HCT116 (cell line): ENCODE measurements around the gene VSIG4. TPM values are rescaled to one million over a fixed set of nuclear protein-coding genes. Genes with fewer than 3 reads are reported as not detected.

Source experiments
- ATAC-seq: fragments of 200-7000 bp; cut with Tn5 transposase; 2 replicates; pipeline ENCODE4 v1.9.1; 2020; ENCODE audit warnings: mild to moderate bottlenecking, moderate library complexity
- BruUV-seq: library from RNA; stranded (reverse); fragments of 400-500 nt; replicated peaks from 2 replicates; lab custom pipeline; 2021; lab: Mats Ljungman, UMichigan
- CTCF ChIA-PET: fragments of 300-600 bp; sonication (Branson Sonifier 250); formaldehyde crosslinking; loops from one replicate; lab custom pipeline; 2021; ENCODE audit warnings: antibody characterized with exemption; lab: Charles Lee
- POLR2A ChIA-PET: fragments of 300-600, 350-600 bp; sonication (Branson Sonifier 250); formaldehyde crosslinking; loops from one replicate; lab custom pipeline; 2021; ENCODE audit warnings: antibody characterized with exemption; lab: Charles Lee
- RAD21 ChIA-PET, 2 experiments: fragments of 300-600 bp; sonication (Branson Sonifier 250); formaldehyde crosslinking; loops; one replicate each; lab custom pipeline; 2023; ENCODE audit warnings: low total read pairs in 2 of 2; ENCODE audit not compliant: uncharacterized antibody in 2 of 2, unreplicated experiment in 2 of 2, low non-redundant PET in 1 of 2; lab: Charles Lee
- DNase-seq: peaks from one replicate; pipeline ENCODE4 v3.0.0-alpha.2; 2010; ENCODE audit warnings: low read depth, low spot score
- H2AFZ ChIP-seq: fragments of 200-600 bp; shearing (Covaris generic), sonication (generic); 2 replicates; pipeline ENCODE4 v1.6.1; 2017; ENCODE audit warnings: low read depth, mixed run types, mixed read lengths, antibody characterized with exemption, low read length; ENCODE audit not compliant: poor library complexity, severe bottlenecking
- H3K27ac ChIP-seq: 2 replicates; pipeline ENCODE4 v1.5.1; 2012; ENCODE audit warnings: low read depth, low read length
- H3K27me3 ChIP-seq: fragments of 200-600 bp; sonication (generic); 2 replicates; pipeline ENCODE4 v1.6.1; 2016; ENCODE audit warnings: mixed run types, low read length, mixed read lengths; ENCODE audit not compliant: insufficient read depth
- H3K36me3 ChIP-seq, 2 experiments: fragments of 200-500 bp in 1 of 2; fragments of 200-600 bp in 1 of 2; sonication (Bioruptor generic) in 1 of 2; sonication (generic) in 1 of 2; 2 replicates each; pipeline versions ENCODE4 v1.5.1 to v1.6.1; 2014 to 2016; ENCODE audit warnings: low read length in 2 of 2, inconsistent platforms in 1 of 2, mixed read lengths in 1 of 2, mixed run types in 1 of 2; ENCODE audit not compliant: insufficient read depth in 2 of 2, control insufficient read depth in 1 of 2
- H3K4me1 ChIP-seq, 2 experiments: fragments of 200-600 bp in 1 of 2; sonication (generic) in 1 of 2; 2 replicates each; pipeline versions ENCODE4 v1.5.1 to v1.6.1; 2012 to 2017; ENCODE audit warnings: low read length in 2 of 2, inconsistent platforms in 1 of 2, mild to moderate bottlenecking in 1 of 2, mixed read lengths in 1 of 2, mixed run types in 1 of 2, moderate library complexity in 1 of 2; ENCODE audit not compliant: insufficient read depth in 2 of 2, control insufficient read depth in 1 of 2
- H3K4me2 ChIP-seq: fragments of 200-600 bp; sonication (generic); 2 replicates; pipeline ENCODE4 v1.6.1; 2017; ENCODE audit warnings: mixed run types, low read length, mixed read lengths
- H3K4me3 ChIP-seq, 2 experiments: fragments of 200-600 bp in 1 of 2; sonication (generic) in 1 of 2; replicated peaks in 1 of 2; 2 replicates each; pipeline ENCODE4 v1.5.1; 2011 to 2016; ENCODE audit warnings: low read length in 2 of 2, control low read depth in 1 of 2, low read depth in 1 of 2, mild to moderate bottlenecking in 1 of 2, mixed read lengths in 1 of 2, mixed run types in 1 of 2
- H3K79me2 ChIP-seq: fragments of 200-600 bp; sonication (generic); 2 replicates; pipeline ENCODE4 v1.6.1; 2017; ENCODE audit warnings: mild to moderate bottlenecking, mixed run types, low read length, moderate library complexity, mixed read lengths; ENCODE audit not compliant: insufficient read depth
- H3K9ac ChIP-seq: fragments of 200-600 bp; sonication (generic); 2 replicates; pipeline ENCODE4 v1.6.1; 2016; ENCODE audit warnings: low read length, mixed read lengths
- H3K9me2 ChIP-seq: fragments of 200-600 bp; sonication (generic), shearing (Covaris generic); 2 replicates; pipeline ENCODE4 v1.6.1; 2017; ENCODE audit warnings: mixed run types, mild to moderate bottlenecking, moderate library complexity; ENCODE audit not compliant: insufficient read depth
- H3K9me3 ChIP-seq, 2 experiments: fragments of 200-500 bp in 1 of 2; fragments of 200-600 bp in 1 of 2; sonication (Bioruptor generic) in 1 of 2; sonication (generic) in 1 of 2; 2 replicates each; pipeline ENCODE4 v1.6.1; 2014 to 2017; ENCODE audit warnings: low read length in 2 of 2, mixed read lengths in 2 of 2, inconsistent platforms in 1 of 2, low read depth in 1 of 2, mild to moderate bottlenecking in 1 of 2, mixed run types in 1 of 2, moderate library complexity in 1 of 2; ENCODE audit not compliant: control insufficient read depth in 1 of 2, insufficient read depth in 1 of 2
- H4K20me1 ChIP-seq: fragments of 200-600 bp; sonication (generic), shearing (Covaris generic); 2 replicates; pipeline ENCODE4 v1.6.1; 2017; ENCODE audit warnings: mixed run types, mild to moderate bottlenecking, moderate library complexity; ENCODE audit not compliant: insufficient read depth
- ATF3 ChIP-seq: IDR thresholded peaks from 2 replicates; pipeline ENCODE4 v1.6.1; 2012
- CBX3 ChIP-seq: IDR thresholded peaks from 2 replicates; pipeline ENCODE4 v1.6.1; 2012; ENCODE audit warnings: low read depth
- EGR1 ChIP-seq: IDR thresholded peaks from 2 replicates; pipeline ENCODE4 v1.6.1; 2012; ENCODE audit warnings: low read depth
- EZH2 ChIP-seq: fragments of 200-600 bp; sonication (generic); IDR thresholded peaks from 2 replicates; pipeline ENCODE4 v1.6.1; 2017; ENCODE audit warnings: antibody characterized with exemption, mixed run types
- JUND ChIP-seq: IDR thresholded peaks from 2 replicates; pipeline ENCODE4 v1.6.1; 2012
- MAX ChIP-seq: IDR thresholded peaks from 2 replicates; pipeline ENCODE4 v1.6.1; 2012
- SIN3A ChIP-seq: IDR thresholded peaks from 2 replicates; pipeline ENCODE4 v1.6.1; 2012; ENCODE audit warnings: low read depth
- SP1 ChIP-seq: IDR thresholded peaks from 2 replicates; pipeline ENCODE4 v1.6.1; 2012; ENCODE audit warnings: low read depth
- intact Hi-C: fragments of 100-400 bp; cut with micrococcal nuclease; formaldehyde crosslinking; loops from 2 replicates; pipeline ENCODE4 v1.10.0; 2022
- total RNA-seq: library from RNA; stranded (reverse); gene quantifications from one replicate; pipeline ENCODE4 v1.2.1, GENCODE V29; 2021; ENCODE audit not compliant: unreplicated experiment

VSIG4 gene
- total RNA-seq, 1 experiment from 2014 or later: 0.59 TPM

DNA sequence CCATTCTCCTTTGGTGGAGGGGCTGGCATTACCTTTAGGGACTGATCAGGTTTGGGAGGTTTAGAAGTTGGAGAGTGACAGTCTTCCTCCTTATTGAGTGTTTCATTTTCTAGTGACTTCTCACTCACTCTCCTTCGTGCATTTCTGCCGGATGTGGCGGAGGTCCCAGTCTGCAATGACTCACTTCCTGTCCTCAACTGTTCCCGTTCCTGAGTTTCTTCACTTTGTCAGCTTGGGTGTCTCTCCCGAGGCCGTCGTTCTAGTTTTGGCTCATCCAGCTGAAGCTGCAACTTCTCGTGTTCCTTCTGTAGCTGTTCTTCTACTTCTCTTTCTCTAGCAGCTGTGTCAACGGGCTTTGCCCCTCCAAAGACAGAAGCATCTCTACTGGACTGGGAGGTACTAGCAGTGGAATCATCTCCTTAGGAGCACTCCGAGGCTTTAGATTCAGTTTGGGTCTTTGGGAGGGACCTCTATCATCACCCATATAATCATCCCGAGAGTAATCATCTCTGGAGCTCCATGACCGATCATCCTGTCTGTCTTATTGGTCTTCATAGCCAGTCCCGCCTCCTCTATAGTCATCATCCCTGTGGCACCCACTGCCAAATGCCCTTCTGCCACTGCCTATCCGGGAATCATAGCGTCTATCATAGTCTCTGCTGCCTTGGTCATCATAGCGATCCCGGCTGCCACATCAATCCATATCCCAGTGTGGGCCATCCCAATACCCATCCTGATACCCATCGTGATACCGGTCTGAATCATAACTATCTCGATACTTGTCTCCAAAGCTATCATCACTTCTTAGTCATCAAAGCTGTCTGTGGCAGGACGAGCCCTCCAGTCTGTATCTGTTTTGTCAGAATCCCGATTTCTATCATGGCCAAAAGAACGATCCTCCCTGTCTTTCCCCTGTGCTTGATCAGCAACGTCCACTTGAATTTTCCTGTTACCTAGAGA is 35.3 kb upstream of the VSIG4 start:
- H3K9me3 ChIP-seq: no peaks in the 10 kb centered on the region
- H3K9me2 ChIP-seq: no peaks in the 10 kb centered on the region
- ATAC-seq (no peak), DNase-seq (no peak)
- H3K27ac ChIP-seq: no peak overlapping the region
- H3K36me3 ChIP-seq: no peaks in the 10 kb centered on the region
- ChIA-PET POLR2A (no interaction called here), RAD21 (no interaction called here), CTCF (no interaction called here)
- no peak overlapping the region for H3K4me3 ChIP-seq
- H3K4me2 ChIP-seq: no peak overlapping the region
- no TSS peak for BruUV-seq
- H3K4me1 ChIP-seq: no peaks in the 10 kb centered on the region
- no peak overlapping the region for H3K9ac ChIP-seq
- TF ChIP-seq ATF3 (no peak), SP1 (no peak), SIN3A (no peak), EZH2 (no peak), CBX3 (no peak), EGR1 (no peak)
- no peaks in the 10 kb centered on the region for H3K79me2 ChIP-seq
- intact Hi-C loops: no loop called here
- H2AFZ ChIP-seq: no peak overlapping the region
- H3K27me3 ChIP-seq: no peaks in the 10 kb centered on the region
- no peaks in the 10 kb centered on the region for H4K20me1 ChIP-seq

DNA sequence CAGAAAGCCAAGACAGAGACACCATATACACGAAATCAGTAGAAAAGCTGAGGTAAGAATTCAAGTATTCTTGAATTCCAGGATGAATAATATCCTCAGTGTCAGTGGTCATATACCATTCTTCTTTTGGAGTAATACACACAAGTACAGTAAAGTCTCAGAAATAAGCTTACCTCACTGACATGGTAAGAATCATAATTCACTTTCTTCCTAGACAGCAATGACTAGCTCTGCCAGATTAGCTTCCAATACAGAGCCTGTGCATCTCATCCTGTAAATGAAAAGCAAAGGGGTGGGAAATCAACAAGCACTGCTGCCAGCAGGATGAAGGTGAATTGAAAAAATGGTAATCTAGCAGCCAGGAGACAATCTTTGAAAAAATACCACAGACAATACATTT is 31.2 kb upstream of the VSIG4 start:
- no peaks in the 10 kb centered on the region for H3K79me2 ChIP-seq
- ATAC-seq (no peak), DNase-seq (no peak)
- CTCF ChIA-PET: no interaction called here
- POLR2A ChIA-PET: no interaction called here
- no peak overlapping the region for H3K4me3 ChIP-seq
- no peak overlapping the region for H2AFZ ChIP-seq
- RAD21 ChIA-PET: no interaction called here
- H3K9me3 ChIP-seq: no peaks in the 10 kb centered on the region
- H3K27me3 ChIP-seq: no peaks in the 10 kb centered on the region
- no TSS peak for BruUV-seq
- no peaks in the 10 kb centered on the region for H3K36me3 ChIP-seq
- H4K20me1 ChIP-seq: no peaks in the 10 kb centered on the region
- TF ChIP-seq JUND (no peak), ATF3 (no peak), MAX (no peak), SP1 (no peak), SIN3A (no peak), EGR1 (no peak)
- intact Hi-C loops: no loop called here
- H3K9ac ChIP-seq: no peak overlapping the region
- H3K9me2 ChIP-seq: no peaks in the 10 kb centered on the region
- no peak overlapping the region for H3K27ac ChIP-seq
- H3K4me2 ChIP-seq: no peak overlapping the region
- no peaks in the 10 kb centered on the region for H3K4me1 ChIP-seq
